ENCODE measurements around the gene CAPN6. TPM values are rescaled to one million over a fixed set of nuclear protein-coding genes. Genes with fewer than 3 reads are reported as not detected.

Gene CAPN6
- total RNA-seq, 1 experiment from 2014 or later = 5.7 TPM

GRCh38 chrX:111282991-111283390, 12.7 kb upstream of the CAPN6 start:
- no peak for TF ChIP-seq CTCF (IDR thresholded peaks at IDR 0.05; ENCODE audit: insufficient read depth in 1 of 2, low read depth in 1 of 2, low read length in 1 of 2, severe bottlenecking in 1 of 2, unreplicated experiment in 1 of 2)
- no peaks in the 10 kb centered on the region for H3K36me3 Mint-ChIP-seq (ENCODE audit: insufficient read depth, unreplicated experiment)
- CTCF ChIA-PET = no interaction called here
- DNase-seq = no peak
- POLR2A ChIA-PET = no interaction called here
- no peak overlapping the region for H3K4me3 ChIP-seq (ENCODE audit: low read depth, low read length)
- H3K36me3 ChIP-seq (ENCODE audit: control insufficient read depth, insufficient read depth, low read length) = no peaks in the 10 kb centered on the region
- H3K4me3 Mint-ChIP-seq (ENCODE audit: unreplicated experiment) = no peak overlapping the region
- H3K27me3 Mint-ChIP-seq (ENCODE audit: insufficient read depth, unreplicated experiment) = peaks cover 8% of the 10 kb centered on the region
- no peak overlapping the region for H3K27ac Mint-ChIP-seq (ENCODE audit: unreplicated experiment)
- no peaks in the 10 kb centered on the region for H3K27me3 ChIP-seq (replicated peaks; ENCODE audit: control insufficient read depth, insufficient read depth, low read length)
- H3K4me1 Mint-ChIP-seq (ENCODE audit: low read depth, unreplicated experiment) = peaks cover 5% of the 10 kb centered on the region
- H3K9me3 ChIP-seq = no peaks in the 10 kb centered on the region
- H3K9me3 Mint-ChIP-seq (ENCODE audit: unreplicated experiment) = no peaks in the 10 kb centered on the region
- H3K4me1 ChIP-seq = no peaks in the 10 kb centered on the region
- no TSS peak for BruUV-seq (replicated peaks)
- intact Hi-C loops (cut with micrococcal nuclease; ENCODE audit: unreplicated experiment) = no loop called here

- TF ChIP-seq CTCF (IDR thresholded peaks at IDR 0.05; ENCODE audit: insufficient read depth in 1 of 2, low read depth in 1 of 2, low read length in 1 of 2, severe bottlenecking in 1 of 2, unreplicated experiment in 1 of 2) = no peak
- H3K36me3 ChIP-seq (ENCODE audit: control insufficient read depth, insufficient read depth, low read length) = no peaks in the 10 kb centered on the region
- intact Hi-C loops (cut with micrococcal nuclease; ENCODE audit: unreplicated experiment) = no loop called here
- H3K4me3 Mint-ChIP-seq (ENCODE audit: unreplicated experiment) = no peak overlapping the region
- no TSS peak for BruUV-seq (replicated peaks)
- no peaks in the 10 kb centered on the region for H3K27me3 ChIP-seq (replicated peaks; ENCODE audit: control insufficient read depth, insufficient read depth, low read length)
- H3K4me1 Mint-ChIP-seq (ENCODE audit: low read depth, unreplicated experiment) = peaks cover 5% of the 10 kb centered on the region
- H3K27ac Mint-ChIP-seq (ENCODE audit: unreplicated experiment) = no peak overlapping the region
- POLR2A ChIA-PET = no interaction called here
- no peaks in the 10 kb centered on the region for H3K4me1 ChIP-seq
- H3K4me3 ChIP-seq (ENCODE audit: low read depth, low read length) = no peak overlapping the region
- peaks cover 8% of the 10 kb centered on the region for H3K27me3 Mint-ChIP-seq (ENCODE audit: insufficient read depth, unreplicated experiment)
- CTCF ChIA-PET = no interaction called here
- H3K36me3 Mint-ChIP-seq (ENCODE audit: insufficient read depth, unreplicated experiment) = no peaks in the 10 kb centered on the region
- H3K9me3 ChIP-seq = no peaks in the 10 kb centered on the region
- DNase-seq = no peak
- H3K9me3 Mint-ChIP-seq (ENCODE audit: unreplicated experiment) = no peaks in the 10 kb centered on the region
These were observed 11.9 kb upstream of the CAPN6 start for GRCh38 chrX:111282139-111282538.

GRCh38 chrX:111268506-111268905, 1.8 kb downstream of the CAPN6 start:
- no TSS peak for BruUV-seq (replicated peaks)

More at GRCh38 chrX:111268506-111268905, 1.8 kb downstream of the CAPN6 start:
- Histone ChIP-seq H3K27me3 (replicated peaks; ENCODE audit: control insufficient read depth, insufficient read depth, low read length) (no peaks in the 10 kb centered on the region), H3K9me3 (no peaks in the 10 kb centered on the region), H3K4me3 (ENCODE audit: low read depth, low read length) (no peak overlapping the region), H3K36me3 (ENCODE audit: control insufficient read depth, insufficient read depth, low read length) (no peaks in the 10 kb centered on the region), H3K4me1 (no peaks in the 10 kb centered on the region)
- Mint-ChIP-seq H3K27me3 (ENCODE audit: insufficient read depth, unreplicated experiment) (peaks cover 13% of the 10 kb centered on the region), H3K36me3 (ENCODE audit: insufficient read depth, unreplicated experiment) (no peaks in the 10 kb centered on the region), H3K4me1 (ENCODE audit: low read depth, unreplicated experiment) (no peaks in the 10 kb centered on the region), H3K27ac (ENCODE audit: unreplicated experiment) (no peak overlapping the region), H3K4me3 (ENCODE audit: unreplicated experiment) (no peak overlapping the region), H3K9me3 (ENCODE audit: unreplicated experiment) (no peaks in the 10 kb centered on the region)
- POLR2A ChIA-PET = no interaction called here
- CTCF ChIA-PET = no interaction called here
- intact Hi-C loops (cut with micrococcal nuclease; ENCODE audit: unreplicated experiment) = no loop called here
- DNase-seq = no peak
- TF ChIP-seq CTCF (IDR thresholded peaks at IDR 0.05; ENCODE audit: insufficient read depth in 1 of 2, low read depth in 1 of 2, low read length in 1 of 2, severe bottlenecking in 1 of 2, unreplicated experiment in 1 of 2) = no peak
